Brain pericyte (primary cell): ENCODE measurements around the gene EIF2S2.
"Not testable (repeated sequence)": the region's sequence is repeated elsewhere in the genome, so short reads cannot be mapped to it uniquely, and the experiment has no call there.

Experiments
- DNase-seq: peaks from one replicate; pipeline ENCODE4 v3.0.0-alpha.2; 2012; ENCODE audit warnings: low read depth, low spot score

The EIF2S2 gene, protein sequence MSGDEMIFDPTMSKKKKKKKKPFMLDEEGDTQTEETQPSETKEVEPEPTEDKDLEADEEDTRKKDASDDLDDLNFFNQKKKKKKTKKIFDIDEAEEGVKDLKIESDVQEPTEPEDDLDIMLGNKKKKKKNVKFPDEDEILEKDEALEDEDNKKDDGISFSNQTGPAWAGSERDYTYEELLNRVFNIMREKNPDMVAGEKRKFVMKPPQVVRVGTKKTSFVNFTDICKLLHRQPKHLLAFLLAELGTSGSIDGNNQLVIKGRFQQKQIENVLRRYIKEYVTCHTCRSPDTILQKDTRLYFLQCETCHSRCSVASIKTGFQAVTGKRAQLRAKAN

DNA sequence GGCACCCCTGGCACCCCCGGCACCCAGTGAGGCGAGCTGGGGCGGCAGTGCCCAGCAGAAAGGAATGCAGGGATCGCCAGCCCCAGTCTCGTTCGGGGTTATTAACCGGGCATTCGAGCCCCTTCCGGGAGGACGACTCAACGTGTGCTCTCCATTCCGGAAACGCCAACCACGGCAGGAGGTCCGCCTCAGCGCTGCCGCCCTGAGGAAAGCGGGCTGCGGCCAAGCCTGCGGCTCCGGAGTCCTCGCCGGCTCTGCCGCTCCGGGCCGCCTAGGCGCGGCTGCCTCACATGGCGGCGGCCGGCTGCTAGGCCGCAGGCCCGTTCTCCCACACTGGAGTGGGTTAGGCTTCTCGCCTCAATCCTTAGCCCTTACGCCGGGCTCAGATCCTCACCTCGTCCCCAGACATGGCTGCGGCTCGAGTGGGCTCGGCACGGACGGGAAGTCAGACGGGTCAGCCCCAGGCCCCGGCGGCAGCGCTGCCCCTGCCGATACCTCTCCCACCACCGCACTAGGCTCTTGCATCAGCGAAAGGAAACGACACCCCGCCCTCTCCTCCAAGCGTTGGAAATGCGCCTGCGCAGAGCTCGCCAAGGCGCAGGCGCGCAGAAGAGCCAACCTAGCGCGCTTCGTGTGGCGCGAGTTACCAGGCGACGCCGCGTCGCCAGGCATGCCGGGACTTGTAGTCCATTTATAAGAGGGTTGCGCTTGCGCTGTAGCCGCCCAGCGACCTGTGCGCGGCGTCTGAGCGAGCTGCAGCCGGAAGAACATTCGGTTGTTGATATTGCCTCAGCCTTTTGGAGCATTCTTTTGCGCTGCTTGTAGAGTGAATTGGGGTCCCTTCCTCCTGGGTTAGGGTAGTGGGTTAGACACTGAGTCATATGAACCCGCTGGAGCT is at the start of gene EIF2S2:
EIF2S2 (minus strand) TSS at position 542 of the 898 bp plus-strand sequence; CDS start at position 409, 133 bp downstream.
- DNase-seq = peak; percentile 98

DNA sequence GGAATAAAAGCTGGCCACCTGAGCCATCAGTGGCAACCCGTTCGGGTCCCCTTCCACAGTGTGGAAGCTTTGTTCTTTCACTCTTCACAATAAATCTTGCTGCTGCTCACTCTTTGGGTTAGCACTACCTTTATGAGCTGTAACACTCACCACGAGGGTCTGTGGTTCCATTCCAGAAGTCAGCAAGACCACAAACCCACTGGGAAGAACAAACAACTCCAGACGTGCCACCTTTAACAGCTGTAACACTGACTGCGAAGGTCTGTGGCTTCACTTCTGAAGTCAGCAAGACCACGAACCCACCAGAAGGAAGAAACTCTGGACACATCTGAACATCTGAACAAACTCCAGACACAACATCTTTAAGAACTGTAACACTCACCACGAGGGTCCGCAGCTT is 45.7 kb upstream of the EIF2S2 start:
- DNase-seq = not testable (repeated sequence)

DNA sequence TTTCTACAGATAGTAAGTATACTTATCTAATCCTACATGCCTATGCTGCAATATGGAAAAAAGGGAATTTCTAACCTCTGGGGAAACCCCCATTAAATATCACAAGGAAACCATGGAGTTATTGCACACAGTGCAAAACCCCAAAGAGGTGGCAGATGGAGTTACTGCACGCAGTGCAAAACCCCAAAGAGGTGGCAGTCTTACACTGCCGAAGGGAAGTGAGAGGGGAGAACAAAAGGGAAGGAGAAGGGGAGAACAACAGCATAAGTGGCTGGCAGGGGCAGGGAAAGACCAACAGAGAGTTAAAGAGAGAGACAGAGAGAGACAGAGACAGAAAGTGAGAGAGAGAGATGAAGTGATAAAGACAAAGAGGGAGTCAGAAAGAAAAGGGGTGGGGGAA is 43.8 kb upstream of the EIF2S2 start:
- no peak for DNase-seq

DNA sequence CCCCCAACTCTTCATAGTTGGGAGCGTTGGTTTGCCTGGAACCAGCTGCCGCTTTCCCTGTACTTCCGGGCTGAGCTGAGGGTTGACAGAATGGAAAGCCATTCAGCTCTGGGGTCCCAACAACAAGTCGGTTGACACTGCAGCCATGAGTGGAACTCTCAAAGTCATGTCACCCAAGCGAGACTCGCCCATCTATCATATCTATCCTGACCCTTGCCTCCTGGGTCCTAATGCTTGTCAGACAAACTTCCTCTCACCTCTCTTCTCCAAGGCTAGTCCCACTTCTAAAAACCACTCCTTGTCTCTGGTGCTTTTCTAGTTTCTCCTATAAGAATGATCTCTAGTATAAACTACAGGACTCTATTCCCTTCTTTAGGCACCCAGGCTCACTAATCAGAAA is 41.1 kb upstream of the EIF2S2 start:
- DNase-seq = not testable (repeated sequence)

DNA sequence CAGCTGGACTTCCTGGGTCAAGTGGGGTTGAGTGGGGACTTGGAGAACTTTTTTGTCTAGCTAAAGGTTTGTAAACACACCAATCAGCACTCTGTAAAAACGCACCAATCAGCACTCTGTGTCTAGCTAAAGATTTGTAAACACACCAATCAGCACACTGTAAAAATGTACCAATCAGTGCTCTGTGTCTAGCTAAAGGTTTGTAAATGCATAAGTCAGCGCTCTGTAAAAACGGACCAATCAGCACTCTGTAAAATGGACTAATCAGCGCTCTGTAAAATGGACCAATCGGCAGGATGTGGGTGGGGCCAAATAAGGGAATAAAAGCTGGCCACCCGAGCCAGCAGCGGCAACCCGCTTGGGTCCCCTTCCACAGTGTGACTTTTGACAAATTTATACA is 40.0 kb upstream of the EIF2S2 start:
- not testable (repeated sequence) for DNase-seq

DNA sequence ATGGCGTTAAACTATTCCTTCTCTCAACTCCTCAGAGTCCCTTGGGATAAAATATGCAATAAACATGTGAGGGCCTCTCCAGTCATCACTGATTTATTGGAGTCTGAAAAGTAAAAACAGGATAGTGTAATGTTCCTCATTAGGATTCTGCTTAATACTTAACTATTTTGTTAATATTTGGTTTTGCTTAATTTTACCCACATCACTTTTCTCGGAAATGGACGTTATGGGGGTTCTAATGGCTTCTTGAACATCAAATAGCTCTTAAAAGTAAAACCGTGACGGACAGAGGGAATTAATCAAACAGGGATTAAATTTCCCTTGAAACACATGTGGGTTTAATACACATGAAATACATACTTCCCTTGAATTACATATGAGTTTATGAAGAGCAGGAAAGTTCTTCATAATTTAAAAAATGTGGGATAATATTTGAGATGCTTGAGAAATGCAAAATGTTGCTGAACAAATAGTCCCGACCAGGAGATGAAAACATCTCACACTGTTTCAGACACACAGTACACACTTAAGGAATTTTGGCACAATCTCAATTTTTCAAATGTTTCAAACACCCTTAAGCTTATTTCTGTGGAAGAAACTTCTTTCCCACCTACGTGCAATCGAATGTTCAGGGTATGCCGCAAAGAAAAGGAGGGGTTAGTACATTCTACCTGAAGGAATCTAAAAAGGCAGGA is 38.4 kb upstream of the EIF2S2 start:
- no peak for DNase-seq

DNA sequence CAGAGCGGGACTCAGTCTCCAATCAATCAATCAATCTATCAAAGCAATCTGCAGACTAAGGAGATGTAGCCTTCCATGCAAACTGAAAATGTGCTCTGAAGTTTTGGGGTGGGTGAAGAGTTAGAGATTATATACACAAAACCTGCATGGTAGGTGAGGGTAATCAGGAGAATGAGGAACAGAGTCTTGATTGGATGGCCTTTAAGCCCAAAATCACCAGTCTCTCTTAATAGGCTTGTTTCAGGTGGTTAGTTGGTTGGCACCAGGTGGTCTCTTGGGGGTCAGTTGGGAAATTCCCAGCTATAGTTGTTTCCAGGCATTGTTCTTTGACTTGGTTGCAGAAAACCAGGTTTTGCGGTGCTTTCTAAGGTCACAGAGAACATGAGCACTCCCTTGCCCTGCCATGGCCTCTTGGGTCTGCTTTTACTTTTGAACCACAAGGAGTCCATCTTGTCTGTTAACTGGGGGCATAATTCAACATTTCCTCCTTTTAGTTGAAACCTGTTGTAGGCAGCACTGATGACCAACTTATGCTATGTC is 33.3 kb upstream of the EIF2S2 start:
- no peak for DNase-seq

DNA sequence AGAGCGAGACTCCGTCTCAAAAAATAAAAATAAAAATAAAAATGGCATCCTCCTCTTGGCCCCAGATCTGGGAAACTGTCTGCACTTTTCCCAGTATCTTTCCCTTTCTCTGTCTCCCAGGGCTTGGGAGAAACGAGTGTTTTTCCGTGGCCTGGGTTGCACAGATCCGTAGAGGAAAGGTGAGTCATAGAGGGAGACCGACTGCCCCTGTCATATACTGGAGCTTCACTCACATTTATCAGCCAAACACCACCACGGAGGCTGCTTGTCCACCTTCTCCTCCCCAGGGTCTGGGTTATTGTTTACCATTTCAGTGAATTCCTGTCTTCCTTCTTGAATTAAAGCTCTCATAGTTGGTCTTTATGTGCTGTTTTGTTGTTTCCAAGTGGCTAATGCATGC is 31.9 kb upstream of the EIF2S2 start:
- DNase-seq = no peak

DNA sequence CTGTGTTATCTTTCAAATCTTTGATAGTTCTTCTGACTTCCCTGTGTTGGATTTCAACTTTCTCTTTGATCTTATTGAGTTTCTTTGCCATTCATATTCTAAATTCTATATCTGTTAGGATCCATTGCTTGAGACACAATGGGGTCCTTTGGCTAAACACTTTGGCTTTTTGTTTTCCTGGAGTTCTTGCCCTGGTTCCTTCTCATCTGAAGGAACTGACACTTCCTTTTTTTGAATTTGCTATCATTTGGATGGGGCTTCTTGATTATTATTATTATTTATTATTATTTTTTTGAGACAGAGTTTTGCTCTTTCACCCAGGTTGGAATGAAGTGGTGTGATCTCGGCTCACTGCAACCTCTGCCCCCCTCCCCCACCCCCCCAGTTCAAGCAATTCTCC is 30.1 kb upstream of the EIF2S2 start:
- no peak for DNase-seq

DNA sequence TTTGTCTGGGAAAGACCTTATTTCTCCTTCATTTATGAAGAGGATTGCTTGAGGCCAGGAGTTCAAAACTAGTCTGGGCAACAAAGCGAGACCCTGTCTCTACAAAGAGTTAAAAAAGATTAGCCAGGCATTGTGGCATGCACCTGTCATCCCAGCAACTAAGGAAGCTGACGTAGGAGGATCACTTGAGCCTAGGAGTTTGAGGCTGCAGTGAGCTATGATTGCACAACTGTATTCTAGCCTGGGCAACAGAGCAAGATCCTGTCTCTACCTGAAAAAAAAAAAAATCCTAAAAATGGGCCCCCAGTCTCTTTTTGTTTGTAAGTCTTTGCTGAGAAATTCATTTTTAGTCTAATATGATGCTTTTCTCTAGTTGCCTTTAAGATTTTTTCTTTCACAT is 29.2 kb upstream of the EIF2S2 start:
- no peak for DNase-seq

DNA sequence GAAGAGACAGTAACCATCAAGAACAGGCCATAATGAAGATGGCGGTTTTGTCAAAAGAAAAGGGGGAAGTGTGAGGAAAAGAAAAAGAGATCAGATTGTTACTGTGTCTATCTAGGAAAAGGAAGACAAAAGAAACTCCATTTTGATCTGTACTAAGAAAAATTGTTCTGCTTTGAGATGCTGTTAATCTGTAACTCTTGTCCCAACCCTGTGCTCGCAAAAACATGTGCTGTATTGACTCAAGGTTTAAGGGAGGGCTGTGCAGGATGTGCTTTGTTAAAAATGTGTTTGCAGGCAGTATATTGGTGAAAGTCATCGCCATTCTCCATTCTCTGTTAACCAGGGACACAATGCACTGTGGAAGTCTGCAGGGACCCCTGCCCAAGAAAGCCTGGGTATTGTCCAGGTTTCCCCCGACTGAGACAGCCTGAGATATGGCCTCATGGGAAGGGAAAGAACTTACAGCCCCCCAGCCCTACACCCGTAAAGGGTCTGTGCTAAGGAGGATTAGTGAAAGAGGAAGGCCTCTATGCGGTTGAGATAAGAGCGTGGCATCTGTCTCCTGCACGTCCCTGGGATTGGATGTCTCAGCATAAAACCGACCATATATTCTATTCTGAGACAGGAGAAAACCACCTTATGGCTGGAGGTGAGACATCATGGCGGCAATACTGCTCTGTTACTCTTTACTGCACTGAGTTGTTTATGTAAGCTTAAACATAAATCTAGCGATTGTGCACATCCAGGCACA is 23.7 kb upstream of the EIF2S2 start:
- not testable (repeated sequence) for DNase-seq

DNA sequence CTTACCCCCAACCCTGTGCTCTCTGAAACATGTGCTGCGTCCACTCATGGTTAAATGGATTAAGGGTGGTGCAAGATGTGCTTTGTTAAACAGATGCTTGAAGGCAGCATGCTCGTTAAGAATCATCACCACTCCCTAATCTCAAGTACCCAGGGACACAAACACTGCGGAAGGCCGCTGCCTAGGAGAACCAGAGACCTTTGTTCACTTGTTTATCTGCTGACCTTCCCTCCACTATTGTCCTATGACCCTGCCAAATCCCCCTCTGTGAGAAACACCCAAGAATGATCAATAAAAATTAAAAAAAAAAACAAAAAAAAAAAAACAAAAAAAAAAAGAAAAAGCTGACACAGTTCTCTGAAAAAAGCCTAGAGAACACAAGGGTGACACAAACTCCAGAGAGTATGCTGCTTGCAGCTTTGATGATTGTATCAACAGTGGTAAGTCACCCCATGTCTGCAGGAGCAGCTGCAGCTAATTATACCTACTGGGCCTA is 21.4 kb upstream of the EIF2S2 start:
- DNase-seq = not testable (repeated sequence)

DNA sequence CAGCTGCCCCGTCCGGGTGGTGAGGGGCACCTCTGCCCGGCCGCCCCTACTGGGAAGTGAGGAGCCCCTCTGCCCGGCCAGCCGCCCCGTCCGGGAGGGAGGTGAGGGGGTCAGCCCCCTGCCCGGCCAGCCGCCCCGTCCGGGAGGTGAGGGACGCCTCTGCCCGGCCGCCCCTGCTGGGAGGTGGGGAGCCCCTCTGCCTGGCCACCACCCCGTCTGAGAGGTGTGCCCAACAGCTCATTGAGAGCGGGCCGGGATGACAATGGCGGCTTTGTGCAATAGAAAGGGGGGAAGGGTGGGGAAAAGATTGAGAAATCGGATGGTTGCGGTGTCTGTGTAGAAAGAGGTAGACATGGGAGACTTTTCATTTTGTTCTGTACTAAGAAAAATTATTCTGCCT is 20.9 kb upstream of the EIF2S2 start:
- DNase-seq = not testable (repeated sequence)

DNA sequence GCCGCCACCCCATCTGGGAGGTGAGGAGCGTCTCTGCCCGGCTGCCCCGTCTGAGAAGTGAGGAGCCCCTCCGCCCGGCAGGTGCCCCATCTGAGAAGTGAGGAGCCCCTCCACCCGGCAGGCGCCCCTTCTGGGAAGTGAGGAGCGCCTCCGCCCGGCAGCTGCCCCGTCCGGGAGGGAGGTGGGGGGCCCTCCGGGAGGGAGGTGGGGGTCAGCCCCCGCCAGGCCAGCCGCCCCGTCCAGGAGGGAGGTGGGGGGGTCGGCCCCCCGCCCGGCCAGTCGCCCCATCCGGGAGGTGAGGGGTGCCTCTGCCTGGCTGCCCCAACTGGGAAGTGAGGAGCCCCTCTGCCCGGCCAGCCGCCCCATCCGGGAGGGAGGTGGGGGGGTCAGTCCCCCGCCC is 20.4 kb upstream of the EIF2S2 start:
- DNase-seq = not testable (repeated sequence)

DNA sequence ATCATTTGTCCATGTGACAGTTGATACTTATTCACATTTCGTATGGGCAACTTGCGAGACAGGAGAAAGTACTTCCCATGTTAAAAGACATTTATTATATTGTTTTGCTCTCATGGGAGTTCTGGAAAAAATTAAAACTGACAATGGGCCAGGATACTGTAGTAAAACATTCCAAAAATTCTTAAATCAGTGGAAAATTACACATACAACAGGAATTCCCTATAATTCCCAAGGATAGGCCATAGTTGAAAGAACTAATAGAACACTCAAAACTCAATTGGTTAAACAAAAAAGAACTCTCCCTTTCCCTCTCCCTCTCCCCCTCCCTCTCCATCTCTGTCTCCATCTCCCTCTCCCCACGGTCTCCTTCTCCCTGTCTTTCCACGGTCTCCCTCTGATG is 19.4 kb upstream of the EIF2S2 start:
- no peak for DNase-seq

DNA sequence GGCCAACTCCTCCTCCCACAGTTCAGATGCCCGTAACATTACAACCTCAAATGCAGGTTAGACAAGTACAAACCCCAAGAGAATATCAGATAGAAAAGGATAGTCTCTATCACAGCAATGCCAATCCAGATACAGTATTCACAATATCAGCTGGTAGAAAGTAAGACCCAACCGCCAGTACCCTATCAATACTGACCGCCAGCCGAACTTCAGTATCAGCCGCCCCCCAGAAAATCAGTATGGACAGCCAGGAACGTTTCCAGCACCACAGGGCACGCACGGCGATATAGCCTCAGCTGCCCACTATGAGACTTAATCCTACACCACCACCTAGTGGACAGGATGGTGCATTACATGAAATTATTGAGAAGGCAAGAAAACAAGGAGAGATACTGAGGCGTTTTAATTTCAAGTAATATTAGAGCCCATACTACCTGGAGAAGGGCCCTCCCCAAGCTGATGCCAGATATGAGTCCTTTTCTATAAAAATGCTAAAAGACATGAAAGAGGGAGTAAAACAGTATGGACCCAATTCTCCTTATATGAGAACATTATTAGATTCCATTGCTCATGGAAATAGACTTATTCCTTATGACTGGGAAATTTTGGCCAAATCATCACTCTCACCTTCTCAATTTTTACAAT is 17.6 kb upstream of the EIF2S2 start:
- DNase-seq = no peak

DNA sequence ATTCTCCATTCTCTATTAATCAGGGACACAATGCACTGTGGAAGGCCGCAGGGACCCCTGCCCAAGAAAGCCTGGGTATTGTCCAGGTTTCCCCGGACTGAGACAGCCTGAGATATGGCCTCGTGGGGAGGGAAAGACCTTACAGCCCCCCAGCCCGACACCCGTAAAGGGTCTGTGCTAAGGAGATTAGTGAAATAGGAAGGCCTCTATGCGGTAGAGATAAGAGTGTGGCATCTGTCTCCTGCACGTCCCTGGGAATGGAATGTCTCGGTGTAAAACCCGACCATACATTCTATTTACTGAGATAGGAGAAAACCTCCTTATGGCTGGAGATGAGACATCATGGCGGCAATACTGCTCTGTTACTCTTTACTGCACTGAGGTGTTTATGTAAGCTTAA is 15.7 kb upstream of the EIF2S2 start:
- no peak for DNase-seq

DNA sequence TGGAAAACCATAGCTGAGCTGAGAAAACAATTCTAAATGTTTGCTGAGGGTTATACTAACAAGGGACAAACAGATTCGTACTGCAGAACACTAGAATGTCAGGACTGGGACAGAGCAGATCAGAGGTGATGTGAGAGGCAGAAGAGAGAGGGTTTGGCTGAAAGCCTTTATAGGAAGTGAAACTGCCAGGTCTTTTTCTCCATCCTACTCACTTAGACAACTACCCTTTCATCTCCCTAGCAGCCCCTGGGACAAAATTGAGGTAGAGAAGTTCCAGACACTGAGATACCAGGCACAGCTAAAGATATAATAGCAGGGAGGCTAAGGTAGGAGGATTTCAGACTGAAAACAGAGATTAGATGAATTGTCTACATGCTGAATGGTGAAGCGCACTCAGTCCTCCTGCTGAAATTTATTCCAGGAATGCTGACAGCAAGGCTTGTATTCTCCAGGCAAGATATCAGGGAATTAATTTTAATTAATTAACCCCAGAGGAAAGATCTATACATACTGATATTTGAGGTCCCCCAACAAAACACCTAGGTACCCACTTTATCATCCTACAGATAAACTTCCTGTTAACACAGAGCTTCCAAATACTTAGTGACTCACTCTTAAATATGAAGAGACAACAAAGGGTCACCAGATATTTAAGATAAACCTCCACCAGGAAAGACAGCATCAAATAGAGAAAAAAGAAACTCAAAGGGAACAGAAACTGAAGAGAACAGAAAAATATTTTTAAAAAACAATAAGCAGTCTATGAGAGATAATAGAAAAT is 12.6 kb upstream of the EIF2S2 start:
- DNase-seq = no peak

DNA sequence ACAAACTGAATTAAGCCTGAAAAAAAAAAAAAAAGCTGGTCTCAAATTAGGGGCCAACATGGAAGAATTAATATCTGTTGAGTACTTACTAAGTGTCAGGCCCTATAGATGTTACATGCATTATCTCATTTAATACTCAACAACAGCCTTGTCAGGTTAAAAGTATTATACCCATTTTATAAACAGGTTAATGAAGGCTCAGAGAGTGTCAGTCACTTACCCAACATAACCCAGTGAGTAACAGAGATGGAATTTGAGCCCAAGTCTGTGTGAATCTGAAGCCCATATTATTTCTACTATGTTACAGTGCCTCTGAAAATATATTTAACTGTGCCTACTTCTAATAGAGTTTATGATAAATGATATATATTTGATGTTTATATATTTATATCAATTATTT is 11.3 kb upstream of the EIF2S2 start:
- DNase-seq = no peak
